MCF 10A (cell line): Measurements from ENCODE around the gene APBA2. TPM values are rescaled to one million over a fixed set of nuclear protein-coding genes. Genes with fewer than 3 reads are reported as not detected.

ENCODE experiments used
- BruUV-seq: library from RNA; stranded (reverse); fragments of 400-500 nt; replicated peaks from 2 replicates; lab custom pipeline; 2021; lab: Mats Ljungman, UMichigan
- CTCF ChIA-PET: fragments of 300-600 bp; sonication (Branson Sonifier 250); formaldehyde crosslinking; extraction: SDS; loops from one replicate; lab custom pipeline; 2021; ENCODE audit warnings: antibody characterized with exemption, inconsistent platforms; lab: Yijun Ruan, JAX
- POLR2A ChIA-PET: fragments of 300-600, 350-650 bp; sonication (Branson Sonifier 250); formaldehyde crosslinking; extraction: SDS; loops from one replicate; lab custom pipeline; 2020; ENCODE audit warnings: antibody characterized with exemption, inconsistent platforms; lab: Yijun Ruan, JAX
- DNase-seq: peaks from one replicate; pipeline ENCODE4 v3.0.0-alpha.2; 2018; ENCODE audit not compliant: unreplicated experiment
- H3K27ac Mint-ChIP-seq: one replicate; pipeline ENCODE4 v1.8.0; 2022; ENCODE audit warnings: mild to moderate bottlenecking, low read depth, mixed read lengths; ENCODE audit not compliant: unreplicated experiment
- H3K27me3 Mint-ChIP-seq: one replicate; pipeline ENCODE4 v1.8.0; 2022; ENCODE audit warnings: mixed read lengths; ENCODE audit not compliant: insufficient read depth, unreplicated experiment
- H3K36me3 Mint-ChIP-seq: one replicate; pipeline ENCODE4 v1.8.0; 2022; ENCODE audit warnings: mild to moderate bottlenecking, moderate library complexity, mixed read lengths; ENCODE audit not compliant: insufficient read depth, unreplicated experiment
- H3K4me1 Mint-ChIP-seq: one replicate; pipeline ENCODE4 v1.8.0; 2022; ENCODE audit warnings: mixed read lengths; ENCODE audit not compliant: insufficient read depth, unreplicated experiment
- H3K4me3 Mint-ChIP-seq: one replicate; pipeline ENCODE4 v1.8.0; 2022; ENCODE audit warnings: mild to moderate bottlenecking, moderate library complexity, mixed read lengths; ENCODE audit not compliant: unreplicated experiment
- H3K9me3 Mint-ChIP-seq: one replicate; pipeline ENCODE4 v1.8.0; 2022; ENCODE audit warnings: mixed read lengths; ENCODE audit not compliant: unreplicated experiment
- CTCF ChIP-seq: fragments of 200-600 bp; IDR thresholded peaks from one replicate; pipeline ENCODE4 v1.8.0; 2022; ENCODE audit warnings: antibody characterized with exemption, mild to moderate bottlenecking; ENCODE audit not compliant: unreplicated experiment
- intact Hi-C: fragments of 100-400 bp; cut with micrococcal nuclease; formaldehyde crosslinking; loops from 2 replicates; pipeline ENCODE4 v1.14.1; 2022
- total RNA-seq: library from RNA; stranded (reverse); gene quantifications from 2 replicates; pipeline ENCODE4 v1.2.3, GENCODE V29; 2022

APBA2 gene
- total RNA-seq, 1 experiment from 2014 or later = not detected

- peaks cover 8% of the 10 kb centered on the region for H3K9me3 Mint-ChIP-seq
- TF ChIP-seq CTCF = no peak
- intact Hi-C loops = no loop called here
- no peaks in the 10 kb centered on the region for H3K27me3 Mint-ChIP-seq
- H3K27ac Mint-ChIP-seq = no peak overlapping the region
- no peak overlapping the region for H3K4me3 Mint-ChIP-seq
- DNase-seq = no peak
- BruUV-seq = no TSS peak
- ChIA-PET CTCF (interaction anchor here (0.6 kb wide), 1 partner anchor 19 kb away, joined by 3 read pairs; no protein-coding TSS in a partner anchor), POLR2A (no interaction called here)
- H3K36me3 Mint-ChIP-seq = peaks cover 5% of the 10 kb centered on the region
- peaks cover 6% of the 10 kb centered on the region for H3K4me1 Mint-ChIP-seq
Observed at GRCh38 chr15:29070471-29071231, 184.9 kb downstream of the APBA2 start.

- no peak for TF ChIP-seq CTCF
- Mint-ChIP-seq H3K27me3 (no peaks in the 10 kb centered on the region), H3K36me3 (peaks cover 5% of the 10 kb centered on the region), H3K4me3 (no peak overlapping the region), H3K27ac (no peak overlapping the region), H3K9me3 (peaks cover 8% of the 10 kb centered on the region), H3K4me1 (peaks cover 6% of the 10 kb centered on the region)
- no TSS peak for BruUV-seq
- intact Hi-C loops = no loop called here
- no peak for DNase-seq
- POLR2A ChIA-PET = no interaction called here
- CTCF ChIA-PET = interaction anchor here (0.6 kb wide), 2 partner anchors 19 to 34 kb away, joined by 3 read pairs; no protein-coding TSS in a partner anchor
Observed at GRCh38 chr15:29071232-29071881, 185.6 kb downstream of the APBA2 start.

- intact Hi-C loops = no loop called here
- no peak for TF ChIP-seq CTCF
- POLR2A ChIA-PET = no interaction called here
- no TSS peak for BruUV-seq
- Mint-ChIP-seq H3K36me3 (peaks cover 5% of the 10 kb centered on the region), H3K4me3 (no peak overlapping the region), H3K27me3 (no peaks in the 10 kb centered on the region), H3K27ac (no peak overlapping the region), H3K4me1 (peaks cover 6% of the 10 kb centered on the region), H3K9me3 (peaks cover 8% of the 10 kb centered on the region)
- no peak for DNase-seq
- CTCF ChIA-PET = interaction anchor here (0.6 to 1.7 kb wide), 2 partner anchors 9 to 35 kb away, joined by 3 to 4 read pairs; no protein-coding TSS in a partner anchor
Observed at GRCh38 chr15:29071882-29072273, 186.1 kb downstream of the APBA2 start.

GRCh38 chr15:29072444-29072843, 186.7 kb downstream of the APBA2 start:
- no TSS peak for BruUV-seq

More at GRCh38 chr15:29072444-29072843, 186.7 kb downstream of the APBA2 start:
- no peak overlapping the region for H3K27ac Mint-ChIP-seq
- DNase-seq = no peak
- peaks cover 8% of the 10 kb centered on the region for H3K9me3 Mint-ChIP-seq
- no peak for TF ChIP-seq CTCF
- H3K4me3 Mint-ChIP-seq = no peak overlapping the region
- CTCF ChIA-PET = interaction anchor here (0.6 to 1.7 kb wide), 2 partner anchors 9 to 35 kb away, joined by 3 to 4 read pairs; no protein-coding TSS in a partner anchor
- H3K27me3 Mint-ChIP-seq = no peaks in the 10 kb centered on the region
- intact Hi-C loops = no loop called here
- peaks cover 6% of the 10 kb centered on the region for H3K4me1 Mint-ChIP-seq
- POLR2A ChIA-PET = no interaction called here
- peaks cover 5% of the 10 kb centered on the region for H3K36me3 Mint-ChIP-seq
